ENCODE measurements around the gene TBPL1. TPM values are rescaled to one million over a fixed set of nuclear protein-coding genes. Genes with fewer than 3 reads are reported as not detected.

Gene TBPL1
- total RNA-seq, 1 experiment from 2014 or later, result 42.1 TPM

- TF ChIP-seq ATF3 (CRISPR knock-in tag; conservative IDR thresholded peaks at IDR 0.05) (no peak), E2F5 (CRISPR knock-in tag; IDR thresholded peaks at IDR 0.05) (no peak), ZBTB43 (CRISPR knock-in tag; IDR thresholded peaks at IDR 0.05) (no peak), SMAD4 (CRISPR knock-in tag; IDR thresholded peaks at IDR 0.05) (no peak), MLX (CRISPR knock-in tag; IDR thresholded peaks at IDR 0.05) (no peak), USF2 (CRISPR knock-in tag; IDR thresholded peaks at IDR 0.05) (no peak)
These were observed 81.5 kb downstream of the TBPL1 start (continued) for GRCh38 chr6:134034478-134034877.

- H3K9me3 Mint-ChIP-seq, result peaks cover 4% of the 10 kb centered on the region
- no peak for ATAC-seq
- ChIA-PET CTCF (interaction anchor here (0.8 to 1.2 kb wide), 2 partner anchors 28 to 30 kb away, joined by 5 to 7 read pairs; no protein-coding TSS in a partner anchor), POLR2A (no interaction called here)
- no peaks in the 10 kb centered on the region for H3K36me3 Mint-ChIP-seq
- peaks cover 14% of the 10 kb centered on the region for H3K4me1 Mint-ChIP-seq
- H3K27ac Mint-ChIP-seq, result no peak overlapping the region
- no peak for DNase-seq (ENCODE audit: low spot score)
- no peak overlapping the region for H3K4me3 Mint-ChIP-seq
- no peaks in the 10 kb centered on the region for H3K27me3 Mint-ChIP-seq (ENCODE audit: low read depth)
- TF ChIP-seq AR (CRISPR knock-in tag; IDR thresholded peaks at IDR 0.05) (no peak), ZNF425 (CRISPR knock-in tag; conservative IDR thresholded peaks at IDR 0.05) (no peak), PREB (CRISPR knock-in tag; IDR thresholded peaks at IDR 0.05; ENCODE audit: borderline replicate concordance) (no peak), ZBTB43 (CRISPR knock-in tag; IDR thresholded peaks at IDR 0.05) (no peak), STAT6 (CRISPR knock-in tag; conservative IDR thresholded peaks at IDR 0.05; ENCODE audit: low read depth) (no peak), KAT7 (CRISPR knock-in tag; IDR thresholded peaks at IDR 0.05; ENCODE audit: borderline replicate concordance) (no peak), IRF1 (CRISPR knock-in tag; IDR thresholded peaks at IDR 0.05) (no peak), FOXP1 (CRISPR knock-in tag; IDR thresholded peaks at IDR 0.05; ENCODE audit: borderline replicate concordance) (no peak), ZNF671 (CRISPR knock-in tag; IDR thresholded peaks at IDR 0.05) (no peak), ZNF263 (CRISPR knock-in tag; IDR thresholded peaks at IDR 0.05; ENCODE audit: low read depth) (no peak), JAZF1 (CRISPR knock-in tag; IDR thresholded peaks at IDR 0.05) (no peak), CBFB (CRISPR knock-in tag; IDR thresholded peaks at IDR 0.05; ENCODE audit: low read depth) (no peak), SOX15 (CRISPR knock-in tag; IDR thresholded peaks at IDR 0.05) (no peak)
These were observed 82.2 kb downstream of the TBPL1 start for GRCh38 chr6:134034961-134035822.
